Progenitor cell of endocrine pancreas (in vitro differentiated cells): ENCODE data around the gene IGFBP6. TPM values are rescaled to one million over a fixed set of nuclear protein-coding genes. Genes with fewer than 3 reads are reported as not detected.

ENCODE experiments used
- DNase-seq: peaks from one replicate; pipeline ENCODE4 v3.0.0; 2021; ENCODE audit warnings: low spot score; ENCODE audit not compliant: unreplicated experiment
- H3K27ac Mint-ChIP-seq: 2 replicates; pipeline ENCODE4 v1.8.0; 2021; ENCODE audit warnings: mild to moderate bottlenecking, moderate library complexity, mixed read lengths
- H3K27me3 Mint-ChIP-seq: 2 replicates; pipeline ENCODE4 v1.8.0; 2021; ENCODE audit warnings: mixed read lengths
- H3K36me3 Mint-ChIP-seq: 2 replicates; pipeline ENCODE4 v1.8.0; 2022; ENCODE audit warnings: mixed read lengths; ENCODE audit not compliant: insufficient read depth
- H3K4me1 Mint-ChIP-seq: 2 replicates; pipeline ENCODE4 v1.8.0; 2021; ENCODE audit warnings: low read depth, mixed read lengths
- H3K4me3 Mint-ChIP-seq: 2 replicates; pipeline ENCODE4 v1.8.0; 2021; ENCODE audit warnings: low read depth, mild to moderate bottlenecking, moderate library complexity, mixed read lengths
- H3K9me3 Mint-ChIP-seq: 2 replicates; pipeline ENCODE4 v1.8.0; 2021; ENCODE audit warnings: low read depth, mixed read lengths
- total RNA-seq: library from RNA; stranded (reverse); gene quantifications from 2 replicates; pipeline ENCODE4 v1.2.1, GENCODE V29; 2021
- TF ChIP-seq, protein P1 (sequence below): fragments of 200-600 bp; sonication (generic); IDR thresholded peaks from one replicate; pipeline ENCODE4 v1.5.0; 2021; ENCODE audit warnings: antibody characterized with exemption, mild to moderate bottlenecking; ENCODE audit not compliant: unreplicated experiment

Gene IGFBP6
- total RNA-seq, 1 donor from 2014 or later: 25.7 TPM

DNA sequence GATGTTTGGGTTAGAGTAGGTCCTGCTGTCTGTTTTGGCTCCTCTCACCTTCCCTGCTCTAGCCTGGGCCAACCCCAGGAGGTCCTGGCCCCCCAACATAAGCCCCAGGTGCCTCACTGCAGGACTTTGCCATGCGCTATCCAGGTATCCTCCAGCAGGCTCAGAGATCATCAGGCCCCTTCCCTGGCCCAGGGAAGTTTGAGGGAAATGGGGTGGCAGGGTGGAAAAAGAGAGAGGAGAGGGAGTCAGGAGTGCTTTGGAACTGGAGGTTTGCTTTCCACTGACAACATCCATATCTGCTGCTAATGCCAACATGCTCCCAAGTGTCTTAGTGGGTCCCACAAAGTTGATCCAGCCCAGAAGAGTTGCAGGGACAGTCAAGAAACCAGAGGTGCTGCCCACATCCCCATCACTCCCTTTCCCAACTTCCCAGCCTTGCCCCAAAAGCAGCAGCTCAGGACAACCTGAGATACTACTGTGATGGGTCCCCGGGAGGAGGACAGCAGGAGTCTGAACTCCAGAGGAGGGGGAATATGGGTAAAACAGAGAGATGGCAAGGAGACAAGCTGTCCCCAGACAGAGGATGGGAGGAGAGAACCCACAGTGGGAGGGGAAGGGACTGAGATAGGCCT is 46.9 kb upstream of the IGFBP6 start:
- H3K27me3 Mint-ChIP-seq: peaks cover 2% of the 10 kb centered on the region
- H3K9me3 Mint-ChIP-seq: no peaks in the 10 kb centered on the region
- no peak for DNase-seq
- no peaks in the 10 kb centered on the region for H3K36me3 Mint-ChIP-seq
- H3K4me3 Mint-ChIP-seq: no peak overlapping the region
- H3K4me1 Mint-ChIP-seq: peaks cover 30% of the 10 kb centered on the region
- H3K27ac Mint-ChIP-seq: no peak overlapping the region
- TF ChIP-seq, protein P1, sequence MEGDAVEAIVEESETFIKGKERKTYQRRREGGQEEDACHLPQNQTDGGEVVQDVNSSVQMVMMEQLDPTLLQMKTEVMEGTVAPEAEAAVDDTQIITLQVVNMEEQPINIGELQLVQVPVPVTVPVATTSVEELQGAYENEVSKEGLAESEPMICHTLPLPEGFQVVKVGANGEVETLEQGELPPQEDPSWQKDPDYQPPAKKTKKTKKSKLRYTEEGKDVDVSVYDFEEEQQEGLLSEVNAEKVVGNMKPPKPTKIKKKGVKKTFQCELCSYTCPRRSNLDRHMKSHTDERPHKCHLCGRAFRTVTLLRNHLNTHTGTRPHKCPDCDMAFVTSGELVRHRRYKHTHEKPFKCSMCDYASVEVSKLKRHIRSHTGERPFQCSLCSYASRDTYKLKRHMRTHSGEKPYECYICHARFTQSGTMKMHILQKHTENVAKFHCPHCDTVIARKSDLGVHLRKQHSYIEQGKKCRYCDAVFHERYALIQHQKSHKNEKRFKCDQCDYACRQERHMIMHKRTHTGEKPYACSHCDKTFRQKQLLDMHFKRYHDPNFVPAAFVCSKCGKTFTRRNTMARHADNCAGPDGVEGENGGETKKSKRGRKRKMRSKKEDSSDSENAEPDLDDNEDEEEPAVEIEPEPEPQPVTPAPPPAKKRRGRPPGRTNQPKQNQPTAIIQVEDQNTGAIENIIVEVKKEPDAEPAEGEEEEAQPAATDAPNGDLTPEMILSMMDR: no peak

DNA sequence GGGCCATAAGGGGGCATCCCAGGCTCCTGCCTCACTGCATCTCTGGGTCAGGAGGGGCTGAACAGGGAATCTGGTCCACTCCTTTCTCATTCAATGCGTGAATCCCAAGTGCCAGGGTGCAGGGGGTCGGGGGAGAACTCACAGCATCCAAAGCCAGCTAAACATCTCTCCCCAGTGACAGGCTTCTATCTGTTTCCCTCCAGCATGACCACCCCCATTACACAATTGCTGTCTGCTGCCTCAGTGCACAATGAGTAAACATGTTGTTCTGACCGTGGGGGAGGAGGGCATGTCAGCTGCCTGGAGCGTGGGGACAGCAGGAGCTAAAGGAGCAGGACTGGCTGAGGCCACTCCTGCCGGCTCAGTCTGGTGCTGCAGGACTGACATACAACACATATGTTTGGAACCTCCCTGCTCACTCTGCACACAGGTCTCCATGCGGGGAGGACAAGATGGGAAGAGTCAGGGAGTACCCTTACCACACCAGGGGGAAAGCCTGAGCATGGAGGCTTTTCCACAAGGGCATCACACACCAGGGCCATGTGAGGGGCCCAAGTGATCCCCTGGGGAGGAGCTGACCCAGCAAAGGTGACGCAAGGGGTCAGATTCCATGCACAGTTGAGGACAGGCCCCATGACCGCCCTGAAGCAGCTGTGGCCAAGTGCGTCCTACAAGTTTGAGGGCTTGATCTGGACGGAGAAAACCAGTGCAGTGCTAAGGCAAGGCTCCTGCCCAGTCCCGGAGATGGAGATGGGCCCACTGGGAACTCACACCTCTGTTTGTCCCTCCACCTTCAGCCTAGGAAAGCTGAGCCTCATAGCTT is 46.2 kb upstream of the IGFBP6 start:
- Mint-ChIP-seq H3K36me3 (no peaks in the 10 kb centered on the region), H3K27me3 (peaks cover 2% of the 10 kb centered on the region), H3K9me3 (no peaks in the 10 kb centered on the region), H3K27ac (peak overlapping the region; percentile 76), H3K4me3 (no peak overlapping the region), H3K4me1 (peaks cover 23% of the 10 kb centered on the region)
- TF ChIP-seq, protein P1: no peak
- no peak for DNase-seq

DNA sequence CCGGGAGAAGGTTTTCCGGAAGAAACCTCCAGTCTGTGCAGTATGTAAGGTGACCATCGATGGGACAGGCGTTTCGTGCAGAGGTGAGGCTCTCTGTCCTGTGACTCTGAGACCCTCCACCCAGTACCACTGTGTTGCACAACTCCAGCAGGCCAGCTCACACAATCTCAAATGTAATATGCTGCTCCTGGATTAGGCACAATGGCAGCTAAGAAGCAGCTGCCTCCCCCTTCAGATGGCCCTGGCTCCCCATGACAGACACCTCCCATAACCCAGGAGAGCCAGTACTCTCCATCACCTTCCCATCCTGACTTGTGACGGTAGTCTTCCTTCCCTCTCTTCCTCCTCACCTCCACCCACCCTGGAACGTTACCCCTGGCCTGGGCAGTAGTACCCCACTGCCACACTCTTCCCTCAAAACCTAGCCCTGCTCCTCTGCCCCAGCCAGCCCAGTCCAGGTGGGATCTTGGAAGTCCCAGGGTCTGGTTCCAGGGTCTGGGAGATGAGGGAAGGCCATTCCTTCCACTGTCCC is 45.5 kb upstream of the IGFBP6 start:
- DNase-seq: no peak
- no peaks in the 10 kb centered on the region for H3K36me3 Mint-ChIP-seq
- TF ChIP-seq, protein P1: no peak
- H3K4me3 Mint-ChIP-seq: no peak overlapping the region
- H3K27ac Mint-ChIP-seq: no peak overlapping the region
- H3K4me1 Mint-ChIP-seq: peaks cover 21% of the 10 kb centered on the region
- H3K9me3 Mint-ChIP-seq: no peaks in the 10 kb centered on the region
- H3K27me3 Mint-ChIP-seq: peaks cover 2% of the 10 kb centered on the region

- Mint-ChIP-seq H3K27me3 (peaks cover 4% of the 10 kb centered on the region), H3K27ac (no peak overlapping the region), H3K4me1 (peaks cover 21% of the 10 kb centered on the region), H3K36me3 (no peaks in the 10 kb centered on the region), H3K4me3 (no peak overlapping the region), H3K9me3 (no peaks in the 10 kb centered on the region)
- TF ChIP-seq, protein P1: no peak
- DNase-seq: no peak
Observed at GRCh38 chr12:53052419-53053217, 44.8 kb upstream of the IGFBP6 start.
